Fibroblast of villous mesenchyme (primary cell): ENCODE measurements around the gene EID1. TPM values are rescaled to one million over a fixed set of nuclear protein-coding genes. Genes with fewer than 3 reads are reported as not detected.

Source experiments
- DNase-seq: peaks from one replicate; pipeline ENCODE4 v3.0.0-alpha.2; 2010; ENCODE audit warnings: low read depth
- H3K4me3 ChIP-seq: 2 replicates; pipeline ENCODE4 v1.5.1; 2011; ENCODE audit warnings: low read depth, mild to moderate bottlenecking, low read length
- total RNA-seq: library from RNA; depleted of rRNA; stranded (reverse); fragments of >200 nt; gene quantifications from 2 replicates; pipeline ENCODE4 v1.2.3, GENCODE V29; 2012
- TF ChIP-seq, protein P1 (sequence below): IDR thresholded peaks from 2 replicates; pipeline ENCODE4 v1.5.1; 2012; ENCODE audit warnings: low read depth, mild to moderate bottlenecking, low read length; ENCODE audit not compliant: insufficient read depth

Gene EID1
- total RNA-seq, 1 donor: 224 TPM

DNA sequence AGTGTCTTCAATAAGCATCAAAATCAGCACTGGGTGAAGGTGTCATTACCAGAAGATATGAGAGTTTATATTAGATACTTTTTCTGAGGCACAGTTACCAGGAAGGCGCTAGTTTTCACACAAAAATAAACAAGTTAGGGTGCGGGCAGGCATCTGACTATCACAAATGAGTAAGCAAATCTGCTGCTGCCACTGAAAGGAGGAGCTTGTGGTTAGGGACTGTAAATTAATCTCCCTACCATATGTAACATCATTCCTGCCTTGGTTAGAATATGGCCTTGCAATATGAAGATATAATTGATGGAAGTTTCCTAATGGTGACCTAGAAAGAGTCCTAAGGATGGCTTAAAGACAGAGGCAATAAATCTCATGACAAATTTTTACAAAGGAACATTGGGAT is 19.5 kb upstream of the EID1 start:
- DNase-seq: peak; percentile 78
- TF ChIP-seq, protein P1, sequence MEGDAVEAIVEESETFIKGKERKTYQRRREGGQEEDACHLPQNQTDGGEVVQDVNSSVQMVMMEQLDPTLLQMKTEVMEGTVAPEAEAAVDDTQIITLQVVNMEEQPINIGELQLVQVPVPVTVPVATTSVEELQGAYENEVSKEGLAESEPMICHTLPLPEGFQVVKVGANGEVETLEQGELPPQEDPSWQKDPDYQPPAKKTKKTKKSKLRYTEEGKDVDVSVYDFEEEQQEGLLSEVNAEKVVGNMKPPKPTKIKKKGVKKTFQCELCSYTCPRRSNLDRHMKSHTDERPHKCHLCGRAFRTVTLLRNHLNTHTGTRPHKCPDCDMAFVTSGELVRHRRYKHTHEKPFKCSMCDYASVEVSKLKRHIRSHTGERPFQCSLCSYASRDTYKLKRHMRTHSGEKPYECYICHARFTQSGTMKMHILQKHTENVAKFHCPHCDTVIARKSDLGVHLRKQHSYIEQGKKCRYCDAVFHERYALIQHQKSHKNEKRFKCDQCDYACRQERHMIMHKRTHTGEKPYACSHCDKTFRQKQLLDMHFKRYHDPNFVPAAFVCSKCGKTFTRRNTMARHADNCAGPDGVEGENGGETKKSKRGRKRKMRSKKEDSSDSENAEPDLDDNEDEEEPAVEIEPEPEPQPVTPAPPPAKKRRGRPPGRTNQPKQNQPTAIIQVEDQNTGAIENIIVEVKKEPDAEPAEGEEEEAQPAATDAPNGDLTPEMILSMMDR: no peak
- no peak overlapping the region for H3K4me3 ChIP-seq

GRCh38 chr15:48859426-48859825 is 18.5 kb upstream of the EID1 start:
- no peak overlapping the region for H3K4me3 ChIP-seq
- DNase-seq: no peak
- TF ChIP-seq, protein P1: no peak

- peak; percentile 84 for DNase-seq
- no peak overlapping the region for H3K4me3 ChIP-seq
- TF ChIP-seq, protein P1: peak; percentile 85
Measured at GRCh38 chr15:48861813-48862431, 16.0 kb upstream of the EID1 start.

DNA sequence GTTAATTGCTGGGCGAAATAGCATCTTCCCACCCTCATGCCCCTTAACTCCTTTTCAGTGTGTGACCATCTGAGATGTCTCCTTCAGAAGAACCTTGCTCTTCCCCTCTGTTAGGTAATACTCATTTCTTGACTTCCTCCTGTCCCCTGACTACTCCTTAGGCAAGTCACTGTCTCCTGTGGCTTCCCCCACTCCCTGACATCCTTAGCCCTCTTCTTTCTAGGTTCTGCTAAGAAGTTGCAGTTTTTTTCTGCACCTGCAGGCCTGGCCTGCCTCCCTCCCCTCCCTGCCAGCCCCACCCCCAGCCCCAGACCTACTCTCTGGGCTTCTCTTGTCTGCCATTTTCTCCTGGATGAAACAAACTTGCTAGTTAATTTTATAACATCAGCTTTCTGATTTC is 15.2 kb upstream of the EID1 start:
- H3K4me3 ChIP-seq: no peak overlapping the region
- TF ChIP-seq, protein P1: no peak
- DNase-seq: no peak

DNA sequence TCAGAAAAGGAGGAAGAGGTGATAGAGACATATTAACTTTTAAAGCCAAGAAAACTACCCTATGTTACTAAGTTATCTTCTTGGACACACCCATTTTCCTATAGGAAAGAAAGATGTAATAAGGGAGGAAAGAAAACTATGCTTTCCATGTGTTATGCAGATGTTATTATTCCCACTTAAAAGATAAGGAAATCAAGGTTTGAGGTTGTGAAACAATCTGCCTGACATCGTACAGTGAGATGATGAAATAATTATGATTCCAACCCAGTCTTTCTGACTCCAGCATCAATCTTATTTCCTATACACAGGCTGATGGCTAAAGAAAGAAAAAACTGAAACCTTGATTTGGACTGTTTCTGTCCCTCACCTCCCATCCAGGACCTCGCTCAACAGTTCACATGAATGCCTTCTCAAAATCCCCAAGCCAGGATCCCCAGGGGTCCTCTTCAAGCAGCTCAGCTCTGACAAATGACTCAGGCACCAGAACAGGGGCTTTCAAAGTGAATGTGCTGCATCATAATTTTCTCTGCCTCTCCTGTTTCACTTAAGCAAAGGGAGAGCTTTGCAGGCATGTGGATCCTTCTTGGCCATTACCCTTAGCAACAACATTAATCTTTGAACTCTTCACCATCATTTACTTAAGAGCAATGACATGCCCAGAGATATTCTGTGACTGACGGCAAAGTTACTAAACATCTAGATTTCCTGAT is 12.4 kb upstream of the EID1 start:
- peak; percentile 84 for DNase-seq
- no peak overlapping the region for H3K4me3 ChIP-seq
- TF ChIP-seq, protein P1: no peak

- no peak overlapping the region for H3K4me3 ChIP-seq
- peak; percentile 55 for DNase-seq
Measured at GRCh38 chr15:48866141-48866563, 11.8 kb upstream of the EID1 start.

More at GRCh38 chr15:48866141-48866563, 11.8 kb upstream of the EID1 start:
- TF ChIP-seq, protein P1: no peak
